Measurements from ENCODE around the gene CDC20B. TPM values are rescaled to one million over a fixed set of nuclear protein-coding genes. Genes with fewer than 3 reads are reported as not detected.

The CDC20B gene
- polyA plus RNA-seq, 1 experiment = not detected

GRCh38 chr5:55063220-55063863, 109.6 kb downstream of the CDC20B start:
- Histone ChIP-seq H3K4me3 (ENCODE audit: low read depth, low read length) (no peak overlapping the region), H3K27me3 (ENCODE audit: control insufficient read depth, insufficient read depth, low read length) (no peaks in the 10 kb centered on the region), H3K36me3 (ENCODE audit: control insufficient read depth, insufficient read depth, low read length) (no peaks in the 10 kb centered on the region)
- ChIA-PET POLR2A (interaction anchor here (0.6 kb wide), 1 partner anchor 90 kb away, joined by 3 read pairs; no protein-coding TSS in a partner anchor), CTCF (no interaction called here)
- TF ChIP-seq CTCF (IDR thresholded peaks at IDR 0.05; ENCODE audit: insufficient read depth, low read depth, low read length) = no peak
- no peak for DNase-seq (ENCODE audit: low read depth)

Small RNA genes within 50 kb of the gene (small RNA-seq; reads per million reads assigned to genes)
- gene MIR449A (ENCODE audit: insufficient read length, low read depth, low replicate concordance) (not detected), gene MIR449B (ENCODE audit: insufficient read length, low read depth, low replicate concordance) (not detected), gene MIR449C (ENCODE audit: insufficient read length, low read depth, low replicate concordance) (not detected)

Other genes with a start within 250 kb of the CDC20B start
- gene ESM1, start 187.6 kb downstream of the CDC20B start, polyA plus RNA-seq (2011; rRNA removed) = 2.4 and 2.8 TPM in 2 replicates
- not detected in 2 replicates for gene GZMK, start 148.9 kb downstream of the CDC20B start, polyA plus RNA-seq (2011; rRNA removed)
- gene GZMA, start 70.5 kb downstream of the CDC20B start, polyA plus RNA-seq (2011; rRNA removed) = not detected in 2 replicates
- 115 and 271 TPM in 2 replicates for gene GPX8, start 13.0 kb downstream of the CDC20B start, polyA plus RNA-seq (2011; rRNA removed)
- gene MCIDAS, start 54.1 kb upstream of the CDC20B start, polyA plus RNA-seq (2011; rRNA removed) = 0.04 TPM in 1 of 2 replicates, not detected in the other
- 0.05 and 0.18 TPM in 2 replicates for gene CCNO, start 60.4 kb upstream of the CDC20B start, polyA plus RNA-seq (2011; rRNA removed)
- 2.9 and 6.4 TPM in 2 replicates for gene DHX29, start 134.5 kb upstream of the CDC20B start, polyA plus RNA-seq (2011; rRNA removed)
- gene MTREX, start 134.8 kb upstream of the CDC20B start, polyA plus RNA-seq (2011; rRNA removed) = 11.7 and 29.4 TPM in 2 replicates